GM23338 (cell line): ENCODE results near the gene KCNJ3. TPM values are rescaled to one million over a fixed set of nuclear protein-coding genes. Genes with fewer than 3 reads are reported as not detected.

Experiments
- ATAC-seq: fragments of 200-7000 bp; cut with Tn5 transposase; 3 replicates; pipeline ENCODE4 v1.9.1; 2020
- DNase-seq: peaks from one replicate; pipeline ENCODE4 v3.0.0-alpha.2; 2015; ENCODE audit warnings: low spot score
- H2AFZ ChIP-seq: fragments of 200-600 bp; sonication (generic); 2 replicates; pipeline ENCODE4 v1.8.0; 2016; ENCODE audit warnings: antibody characterized with exemption, mild to moderate bottlenecking, moderate library complexity
- H3F3A ChIP-seq: fragments of 200-600 bp; sonication (generic); replicated peaks from 2 replicates; pipeline ENCODE4 v1.8.0; 2017; ENCODE audit warnings: antibody characterized with exemption, mixed run types, low read depth
- H3K27ac ChIP-seq: fragments of 200-600 bp; sonication (generic); 2 replicates; pipeline ENCODE4 v1.6.1; 2016; ENCODE audit warnings: low read depth
- H3K27me3 ChIP-seq: fragments of 200-600 bp; sonication (generic); 2 replicates; pipeline ENCODE4 v1.8.0; 2016; ENCODE audit warnings: mild to moderate bottlenecking, mixed run types, moderate library complexity; ENCODE audit not compliant: insufficient read depth
- H3K36me3 ChIP-seq: fragments of 200-600 bp; sonication (generic); 2 replicates; pipeline ENCODE4 v1.8.0; 2016; ENCODE audit warnings: mild to moderate bottlenecking; ENCODE audit not compliant: insufficient read depth
- H3K4me1 ChIP-seq: fragments of 200-600 bp; sonication (generic); 2 replicates; pipeline ENCODE4 v1.8.0; 2016; ENCODE audit warnings: mild to moderate bottlenecking, moderate library complexity; ENCODE audit not compliant: insufficient read depth
- H3K4me2 ChIP-seq: fragments of 200-600 bp; sonication (generic); 2 replicates; pipeline ENCODE4 v1.7.1; 2017; ENCODE audit warnings: mixed run types
- H3K4me3 ChIP-seq: fragments of 200-600 bp; sonication (generic); 2 replicates; pipeline ENCODE4 v1.6.1; 2016; ENCODE audit warnings: mixed run types
- H3K79me2 ChIP-seq: fragments of 200-600 bp; sonication (generic); replicated peaks from 2 replicates; pipeline ENCODE4 v1.8.0; 2017; ENCODE audit warnings: mild to moderate bottlenecking; ENCODE audit not compliant: insufficient read depth
- H3K9me2 ChIP-seq: fragments of 200-600 bp; sonication (generic); 2 replicates; pipeline ENCODE4 v1.8.0; 2017; ENCODE audit not compliant: insufficient read depth
- H4K20me1 ChIP-seq: fragments of 200-600 bp; sonication (generic); replicated peaks from 2 replicates; pipeline ENCODE4 v1.8.0; 2017; ENCODE audit warnings: mild to moderate bottlenecking; ENCODE audit not compliant: insufficient read depth
- H3K27ac Mint-ChIP-seq: 2 replicates; pipeline ENCODE4 v1.8.0; 2020; ENCODE audit warnings: inconsistent platforms, mild to moderate bottlenecking, moderate library complexity, mixed read lengths
- H3K27me3 Mint-ChIP-seq: 3 replicates; pipeline ENCODE4 v1.8.0; 2022; ENCODE audit warnings: low read depth, mild to moderate bottlenecking, moderate library complexity, mixed read lengths, inconsistent platforms; ENCODE audit not compliant: insufficient read depth, poor library complexity
- H3K36me3 Mint-ChIP-seq: 3 replicates; pipeline ENCODE4 v1.8.0; 2021; ENCODE audit warnings: low read depth, mild to moderate bottlenecking, inconsistent platforms, moderate library complexity, mixed read lengths
- H3K4me1 Mint-ChIP-seq: 3 replicates; pipeline ENCODE4 v1.8.0; 2020; ENCODE audit warnings: mild to moderate bottlenecking, inconsistent platforms, mixed read lengths
- H3K4me3 Mint-ChIP-seq: 3 replicates; pipeline ENCODE4 v1.8.0; 2021; ENCODE audit warnings: moderate library complexity, mild to moderate bottlenecking, inconsistent platforms, mixed read lengths
- H3K9me3 Mint-ChIP-seq: 3 replicates; pipeline ENCODE4 v1.8.0; 2020; ENCODE audit warnings: moderate library complexity, mild to moderate bottlenecking, inconsistent platforms, mixed read lengths
- CREB1 ChIP-seq: fragments of 250-450 bp; sonication (Bioruptor Pico); IDR thresholded peaks from 2 replicates; pipeline ENCODE4 v1.5.0; 2020; ENCODE audit warnings: low read depth, mild to moderate bottlenecking, moderate library complexity
- CTCF ChIP-seq, 2 experiments: fragments of 200-600 bp in 1 of 2; sonication (generic) in 1 of 2; conservative IDR thresholded peaks; 2 replicates each; pipeline versions ENCODE4 v1.5.1 to v1.6.1; 2016 to 2017; ENCODE audit warnings: antibody characterized with exemption in 2 of 2, low read depth in 2 of 2, mild to moderate bottlenecking in 2 of 2, moderate library complexity in 1 of 2
- ETS1 ChIP-seq: IDR thresholded peaks from 2 replicates; pipeline ENCODE4 v1.6.1; 2016; ENCODE audit warnings: antibody characterized with exemption
- EZH2 ChIP-seq: fragments of 200-600 bp; sonication (generic); IDR thresholded peaks from one replicate; pipeline ENCODE4 v1.8.0; 2017; ENCODE audit warnings: antibody characterized with exemption, mild to moderate bottlenecking, low read depth; ENCODE audit not compliant: unreplicated experiment
- EZH2phosphoT487 ChIP-seq: fragments of 200-600 bp; sonication (generic); IDR thresholded peaks from one replicate; pipeline ENCODE4 v1.8.1; 2018; ENCODE audit warnings: antibody characterized with exemption; ENCODE audit not compliant: unreplicated experiment
- JUNB ChIP-seq: IDR thresholded peaks from one replicate; pipeline ENCODE4 v1.6.1; 2016; ENCODE audit warnings: antibody characterized with exemption; ENCODE audit not compliant: unreplicated experiment
- NANOG ChIP-seq: IDR thresholded peaks from 2 replicates; pipeline ENCODE4 v1.6.1; 2016; ENCODE audit warnings: antibody characterized with exemption, borderline replicate concordance
- POLR2AphosphoS5 ChIP-seq: IDR thresholded peaks from 2 replicates; pipeline ENCODE4 v1.6.1; 2016; ENCODE audit warnings: antibody characterized with exemption, low read depth
- STAT1 ChIP-seq: IDR thresholded peaks from one replicate; pipeline ENCODE4 v1.6.1; 2016; ENCODE audit warnings: antibody characterized with exemption; ENCODE audit not compliant: unreplicated experiment
- ZNF331 ChIP-seq: fragments of 250-450 bp; sonication (Bioruptor Pico); IDR thresholded peaks from 2 replicates; pipeline ENCODE4 v1.5.0; 2020; ENCODE audit warnings: low read depth, mild to moderate bottlenecking, moderate library complexity
- ZNF462 ChIP-seq: fragments of 250-450 bp; sonication (Bioruptor Pico); IDR thresholded peaks from 2 replicates; pipeline ENCODE4 v1.5.0; 2020; ENCODE audit warnings: mild to moderate bottlenecking, moderate library complexity
- polyA plus RNA-seq: library from polyadenylated mRNA; unstranded; fragments of >200 nt; fragmentation: Nextera tagmentation; extraction: Ambion mirVana; gene quantifications from 2 replicates; pipeline ENCODE4 v1.2.1, GENCODE V29; 2016
- total RNA-seq: library from RNA; depleted of rRNA; stranded (reverse); fragments of >200 nt; shearing (Covaris generic); gene quantifications from 2 replicates; pipeline ENCODE4 v1.2.3, GENCODE V29; 2014

KCNJ3 gene
- total and polyA plus RNA-seq, 2 experiments from 2014 or later, result 0.05 to 0.28 TPM

GRCh38 chr2:154709215-154709614, 10.7 kb downstream of the KCNJ3 start:
- TF ChIP-seq NANOG, result no peak
- TF ChIP-seq ZNF331 (CRISPR knock-in tag), result no peak
- no peak for TF ChIP-seq JUNB
- TF ChIP-seq EZH2phosphoT487, result no peak
- TF ChIP-seq STAT1, result no peak
- no peak for TF ChIP-seq ZNF462
- Mint-ChIP-seq H3K36me3 (no peaks in the 10 kb centered on the region), H3K27ac (no peak overlapping the region), H3K4me1 (peaks cover 17% of the 10 kb centered on the region), H3K9me3 (no peaks in the 10 kb centered on the region), H3K27me3 (no peaks in the 10 kb centered on the region), H3K4me3 (no peak overlapping the region)
- Histone ChIP-seq H3K79me2 (no peaks in the 10 kb centered on the region), H3F3A (no peaks in the 10 kb centered on the region), H3K27me3 (no peaks in the 10 kb centered on the region), H3K4me3 (no peak overlapping the region), H3K4me1 (peaks cover 10% of the 10 kb centered on the region; the same call in 1 of the 2 replicates), H3K27ac (no peak overlapping the region), H3K36me3 (no peaks in the 10 kb centered on the region), H2AFZ (no peak overlapping the region), H4K20me1 (no peaks in the 10 kb centered on the region), H3K9me2 (no peaks in the 10 kb centered on the region), H3K4me2 (no peak overlapping the region)
- DNase-seq, result no peak
- no peak for ATAC-seq

GRCh38 chr2:154710078-154710477, 11.6 kb downstream of the KCNJ3 start:
- Histone ChIP-seq H3K79me2 (no peaks in the 10 kb centered on the region), H2AFZ (no peak overlapping the region), H3K27me3 (no peaks in the 10 kb centered on the region), H3K9me2 (no peaks in the 10 kb centered on the region), H3F3A (no peaks in the 10 kb centered on the region), H3K4me1 (peaks cover 10% of the 10 kb centered on the region; the same call in 1 of the 2 replicates), H3K4me3 (no peak overlapping the region), H3K4me2 (no peak overlapping the region), H3K27ac (no peak overlapping the region), H4K20me1 (no peaks in the 10 kb centered on the region), H3K36me3 (no peaks in the 10 kb centered on the region)
- Mint-ChIP-seq H3K4me3 (no peak overlapping the region), H3K27me3 (no peaks in the 10 kb centered on the region), H3K36me3 (no peaks in the 10 kb centered on the region), H3K4me1 (peaks cover 19% of the 10 kb centered on the region), H3K9me3 (no peaks in the 10 kb centered on the region), H3K27ac (no peak overlapping the region)
- no peak for DNase-seq
- no peak for ATAC-seq
- TF ChIP-seq STAT1 (no peak), NANOG (no peak), CTCF (conservative IDR thresholded peaks at IDR 0.05; ENCODE audit: low read depth in 2 of 2) (no peak), JUNB (no peak), EZH2 (no peak), ETS1 (no peak), EZH2phosphoT487 (no peak), CREB1 (no peak), POLR2AphosphoS5 (no peak)
